ENCODE results near the gene ITGB8. TPM values are rescaled to one million over a fixed set of nuclear protein-coding genes. Genes with fewer than 3 reads are reported as not detected.

The ITGB8 gene
- total RNA-seq, 2 donors from 2014 or later = 9.5 to 11.9 TPM

- DNase-seq (ENCODE audit: low spot score) = no peak
Measured at GRCh38 chr7:20430664-20431063, 100.0 kb downstream of the ITGB8 start.

GRCh38 chr7:20431146-20431545, 100.4 kb downstream of the ITGB8 start:
- Histone ChIP-seq H3K4me1 (ENCODE audit: control insufficient read depth in 1 of 2, low read depth in 2 of 2) (no peaks in the 10 kb centered on the region), H3K27ac (no peak overlapping the region), H3K9me3 (no peaks in the 10 kb centered on the region), H3K36me3 (no peaks in the 10 kb centered on the region), H3K27me3 (replicated peaks; ENCODE audit: insufficient read depth) (no peaks in the 10 kb centered on the region), H3K4me3 (no peak overlapping the region)
- ATAC-seq (ENCODE audit: insufficient number of reproducible peaks, low FRiP score, low read depth) (no peak), DNase-seq (ENCODE audit: low spot score) (no peak)
- no peak for TF ChIP-seq CTCF (IDR thresholded peaks at IDR 0.05)

More at GRCh38 chr7:20430664-20431063, 100.0 kb downstream of the ITGB8 start:
- Histone ChIP-seq H3K27me3 (replicated peaks; ENCODE audit: insufficient read depth) (no peaks in the 10 kb centered on the region), H3K9me3 (no peaks in the 10 kb centered on the region), H3K36me3 (no peaks in the 10 kb centered on the region), H3K27ac (no peak overlapping the region), H3K4me3 (no peak overlapping the region), H3K4me1 (ENCODE audit: control insufficient read depth in 1 of 2, low read depth in 2 of 2) (no peaks in the 10 kb centered on the region)
- TF ChIP-seq CTCF (IDR thresholded peaks at IDR 0.05) = no peak
- no peak for ATAC-seq (ENCODE audit: insufficient number of reproducible peaks, low FRiP score, low read depth)

GRCh38 chr7:20432071-20432470, 101.4 kb downstream of the ITGB8 start:
- Histone ChIP-seq H3K4me1 (ENCODE audit: control insufficient read depth in 1 of 2, low read depth in 2 of 2) (no peaks in the 10 kb centered on the region), H3K4me3 (no peak overlapping the region), H3K36me3 (no peaks in the 10 kb centered on the region), H3K27ac (no peak overlapping the region), H3K9me3 (no peaks in the 10 kb centered on the region), H3K27me3 (replicated peaks; ENCODE audit: insufficient read depth) (no peaks in the 10 kb centered on the region)
- no peak for DNase-seq (ENCODE audit: low spot score)
- no peak for TF ChIP-seq CTCF (IDR thresholded peaks at IDR 0.05)
- ATAC-seq (ENCODE audit: insufficient number of reproducible peaks, low FRiP score, low read depth) = no peak

GRCh38 chr7:20435305-20435704, 104.6 kb downstream of the ITGB8 start:
- no peak overlapping the region for H3K27ac ChIP-seq
- DNase-seq (ENCODE audit: low spot score) (no peak), ATAC-seq (ENCODE audit: insufficient number of reproducible peaks, low FRiP score, low read depth) (no peak)
- no peaks in the 10 kb centered on the region for H3K9me3 ChIP-seq
- no peak overlapping the region for H3K4me3 ChIP-seq
- no peak for TF ChIP-seq CTCF (IDR thresholded peaks at IDR 0.05)
- H3K4me1 ChIP-seq (ENCODE audit: control insufficient read depth in 1 of 2, low read depth in 2 of 2) = no peaks in the 10 kb centered on the region
- no peaks in the 10 kb centered on the region for H3K27me3 ChIP-seq (replicated peaks; ENCODE audit: insufficient read depth)
- no peaks in the 10 kb centered on the region for H3K36me3 ChIP-seq

GRCh38 chr7:20438248-20438647, 107.5 kb downstream of the ITGB8 start:
- Histone ChIP-seq H3K27ac (no peak overlapping the region), H3K9me3 (no peaks in the 10 kb centered on the region), H3K27me3 (replicated peaks; ENCODE audit: insufficient read depth) (no peaks in the 10 kb centered on the region), H3K4me1 (ENCODE audit: control insufficient read depth in 1 of 2, low read depth in 2 of 2) (no peaks in the 10 kb centered on the region), H3K4me3 (no peak overlapping the region), H3K36me3 (no peaks in the 10 kb centered on the region)
- TF ChIP-seq CTCF (IDR thresholded peaks at IDR 0.05) = no peak
- no peak for ATAC-seq (ENCODE audit: insufficient number of reproducible peaks, low FRiP score, low read depth)
- DNase-seq (ENCODE audit: low spot score) = no peak

Measured in thoracic aorta (tissue), 2 donors.